HFFc6 (cell line): ENCODE data around the gene PRKCI. TPM values are rescaled to one million over a fixed set of nuclear protein-coding genes. Genes with fewer than 3 reads are reported as not detected.
"Not testable (repeated sequence)": the region's sequence is repeated elsewhere in the genome, so short reads cannot be mapped to it uniquely, and the experiment has no call there.

ENCODE experiments used
- DNase-seq: peaks from one replicate; pipeline ENCODE4 v3.0.0-alpha.2; 2018
- H3K27ac Mint-ChIP-seq: 2 replicates; pipeline ENCODE4 v1.8.0; 2020; ENCODE audit warnings: mild to moderate bottlenecking, mixed read lengths
- H3K27me3 Mint-ChIP-seq: 2 replicates; pipeline ENCODE4 v1.8.0; 2021; ENCODE audit warnings: mild to moderate bottlenecking, moderate library complexity, mixed read lengths; ENCODE audit not compliant: insufficient read depth
- H3K36me3 Mint-ChIP-seq: 2 replicates; pipeline ENCODE4 v1.8.0; 2021; ENCODE audit warnings: low read depth, mixed read lengths
- H3K4me1 Mint-ChIP-seq: 2 replicates; pipeline ENCODE4 v1.8.0; 2020; ENCODE audit warnings: low read depth, mixed read lengths
- H3K4me3 Mint-ChIP-seq: 2 replicates; pipeline ENCODE4 v1.8.0; 2020; ENCODE audit warnings: mild to moderate bottlenecking, moderate library complexity, mixed read lengths
- H3K9me3 Mint-ChIP-seq: 2 replicates; pipeline ENCODE4 v1.8.0; 2020; ENCODE audit warnings: mild to moderate bottlenecking, mixed read lengths
- total RNA-seq, 6 experiments: library from RNA; stranded (reverse); fragmentation: NEBNext Ultra II Directional; extraction: Animal tissue kit (Norgen Biotek cat#: 25700); gene quantifications; 2 replicates in 1 of 6; 3 replicates in 5 of 6; pipeline ENCODE4 v1.2.3, GENCODE V29; 2021
- TF ChIP-seq, protein P1 (sequence below): fragments of 200-600 bp; sonication (generic); IDR thresholded peaks from 2 replicates; pipeline ENCODE4 v1.5.0; 2021; ENCODE audit warnings: antibody characterized with exemption, mild to moderate bottlenecking

PRKCI gene
- total RNA-seq, 6 experiments from 2014 or later: 24.9 to 32.5 (median 27.7) TPM

- Mint-ChIP-seq H3K36me3 (peaks cover 28% of the 10 kb centered on the region), H3K27me3 (no peaks in the 10 kb centered on the region), H3K27ac (peak within 1 kb of the TSS; percentile 100), H3K4me3 (peak within 1 kb of the TSS; percentile 99), H3K9me3 (no peaks in the 10 kb centered on the region), H3K4me1 (peaks cover 22% of the 10 kb centered on the region)
- TF ChIP-seq, protein P1, sequence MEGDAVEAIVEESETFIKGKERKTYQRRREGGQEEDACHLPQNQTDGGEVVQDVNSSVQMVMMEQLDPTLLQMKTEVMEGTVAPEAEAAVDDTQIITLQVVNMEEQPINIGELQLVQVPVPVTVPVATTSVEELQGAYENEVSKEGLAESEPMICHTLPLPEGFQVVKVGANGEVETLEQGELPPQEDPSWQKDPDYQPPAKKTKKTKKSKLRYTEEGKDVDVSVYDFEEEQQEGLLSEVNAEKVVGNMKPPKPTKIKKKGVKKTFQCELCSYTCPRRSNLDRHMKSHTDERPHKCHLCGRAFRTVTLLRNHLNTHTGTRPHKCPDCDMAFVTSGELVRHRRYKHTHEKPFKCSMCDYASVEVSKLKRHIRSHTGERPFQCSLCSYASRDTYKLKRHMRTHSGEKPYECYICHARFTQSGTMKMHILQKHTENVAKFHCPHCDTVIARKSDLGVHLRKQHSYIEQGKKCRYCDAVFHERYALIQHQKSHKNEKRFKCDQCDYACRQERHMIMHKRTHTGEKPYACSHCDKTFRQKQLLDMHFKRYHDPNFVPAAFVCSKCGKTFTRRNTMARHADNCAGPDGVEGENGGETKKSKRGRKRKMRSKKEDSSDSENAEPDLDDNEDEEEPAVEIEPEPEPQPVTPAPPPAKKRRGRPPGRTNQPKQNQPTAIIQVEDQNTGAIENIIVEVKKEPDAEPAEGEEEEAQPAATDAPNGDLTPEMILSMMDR: peak; percentile 69
- peak; percentile 87 for DNase-seq
These were observed 41.0 kb upstream of the PRKCI start, which contains the start of gene PHC3 for GRCh38 chr3:170180908-170181885. Gene PHC3 (minus strand): TSS chr3:170181733. CDS start chr3:170181715, 18 bp downstream.

GRCh38 chr3:170189398-170190256, 32.6 kb upstream of the PRKCI start:
- Mint-ChIP-seq H3K27ac (no peak overlapping the region), H3K4me1 (peaks cover 16% of the 10 kb centered on the region), H3K9me3 (no peaks in the 10 kb centered on the region), H3K27me3 (peaks cover 3% of the 10 kb centered on the region; the same call in 1 of the 2 replicates), H3K4me3 (peak overlapping the region; percentile 57), H3K36me3 (no peaks in the 10 kb centered on the region)
- TF ChIP-seq, protein P1: peak; percentile 22; the same call in 1 of the 2 replicates
- no peak for DNase-seq

DNA sequence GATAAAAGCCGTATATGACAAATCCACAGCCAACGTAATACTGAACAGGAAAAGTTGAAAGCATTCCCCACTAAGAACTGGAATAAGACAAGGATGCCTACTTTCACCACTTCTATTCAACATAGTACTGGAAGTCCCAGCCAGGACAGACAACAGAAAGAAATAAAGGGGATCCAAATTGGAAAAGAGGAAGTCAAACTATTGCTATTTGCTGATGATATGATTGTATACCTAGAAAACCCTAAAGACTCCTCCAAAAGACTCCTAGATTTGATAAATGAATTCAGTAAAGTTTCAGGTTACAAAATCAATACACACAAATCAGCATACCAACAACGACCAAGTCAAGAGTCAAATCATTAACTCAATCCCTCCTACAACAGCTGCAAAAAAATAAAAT, 26.5 kb upstream of the PRKCI start:
- H3K9me3 Mint-ChIP-seq, H3K4me3 Mint-ChIP-seq, H3K27ac Mint-ChIP-seq, H3K27me3 Mint-ChIP-seq, DNase-seq, H3K36me3 Mint-ChIP-seq, H3K4me1 Mint-ChIP-seq: not testable (repeated sequence)

- peaks cover 7% of the 10 kb centered on the region for H3K27me3 Mint-ChIP-seq
- no peak overlapping the region for H3K27ac Mint-ChIP-seq
- no peak overlapping the region for H3K4me3 Mint-ChIP-seq
- H3K36me3 Mint-ChIP-seq: no peaks in the 10 kb centered on the region
- H3K4me1 Mint-ChIP-seq: peaks cover 5% of the 10 kb centered on the region; the same call in 1 of the 2 replicates
- TF ChIP-seq, protein P1: no peak
- DNase-seq: no peak
- no peaks in the 10 kb centered on the region for H3K9me3 Mint-ChIP-seq
These were observed 25.4 kb upstream of the PRKCI start for GRCh38 chr3:170196833-170197232.

GRCh38 chr3:170200987-170201386, 21.2 kb upstream of the PRKCI start:
- H3K9me3 Mint-ChIP-seq: no peaks in the 10 kb centered on the region

More at GRCh38 chr3:170200987-170201386, 21.2 kb upstream of the PRKCI start:
- H3K27me3 Mint-ChIP-seq: peaks cover 8% of the 10 kb centered on the region
- no peak for DNase-seq
- no peak overlapping the region for H3K4me3 Mint-ChIP-seq
- no peak overlapping the region for H3K27ac Mint-ChIP-seq
- peaks cover 5% of the 10 kb centered on the region; the same call in 1 of the 2 replicates for H3K4me1 Mint-ChIP-seq
- no peaks in the 10 kb centered on the region for H3K36me3 Mint-ChIP-seq
- TF ChIP-seq, protein P1: no peak
